Liver (tissue), 3 donors: Measurements from ENCODE around the gene IRF8.
A peak's percentile ranks its signal among the peaks of the same experiment; 100 is the strongest.

Experiments
- ATF3 ChIP-seq: IDR thresholded peaks from 2 replicates; pipeline ENCODE4 v1.6.1; 2016; ENCODE audit warnings: antibody characterized with exemption
- CTCF ChIP-seq: fragments of 150-350 bp; IDR thresholded peaks from 2 replicates; pipeline ENCODE4 v1.5.1; 2017; ENCODE audit warnings: improper control_type of control experiment, low read depth, low read length; ENCODE audit not compliant: missing input control
- EGR1 ChIP-seq, 2 donors: IDR thresholded peaks; 2 replicates each; pipeline ENCODE4 v1.6.1; 2016 to 2018; ENCODE audit warnings: antibody characterized with exemption in 2 of 2, low read depth in 2 of 2
- HNF4G ChIP-seq: IDR thresholded peaks from 2 replicates; pipeline ENCODE4 v1.6.1; 2016; ENCODE audit warnings: antibody characterized with exemption
- JUND ChIP-seq, 2 donors: IDR thresholded peaks; 2 replicates each; pipeline ENCODE4 v1.6.1; 2016; ENCODE audit warnings: antibody characterized with exemption in 2 of 2
- REST ChIP-seq: IDR thresholded peaks from 2 replicates; pipeline ENCODE4 v1.6.1; 2016; ENCODE audit warnings: antibody characterized with exemption, mild to moderate bottlenecking
- RXRA ChIP-seq, 2 donors: IDR thresholded peaks; 2 replicates each; pipeline ENCODE4 v1.6.1; 2017 to 2018; ENCODE audit warnings: antibody characterized with exemption in 2 of 2, mild to moderate bottlenecking in 1 of 2
- donor health status: healthy.
- donor health status: healthy.

GRCh38 chr16:85906349-85906748 is 7.4 kb downstream of the IRF8 start:
- TF ChIP-seq REST (no peak), HNF4G (no peak), CTCF (no peak), ATF3 (no peak), RXRA (IDR thresholded peaks at IDR 0.05) (peak; percentile 66 to 88), JUND (IDR thresholded peaks at IDR 0.05) (no peak), EGR1 (IDR thresholded peaks at IDR 0.05; ENCODE audit: low read depth in 2 of 2) (no peak)
